K562 (cell line): ENCODE results near the gene CACNA1S. TPM values are rescaled to one million over a fixed set of nuclear protein-coding genes. Genes with fewer than 3 reads are reported as not detected.

Source experiments
- ATAC-seq: fragments of 200-7000 bp; cut with Tn5 transposase; 3 replicates; pipeline ENCODE4 v1.9.1; 2020; ENCODE audit warnings: moderate library complexity
- BruUV-seq: library from RNA; stranded (reverse); fragments of 400-500 nt; replicated peaks from 2 replicates; lab custom pipeline; 2021; lab: Mats Ljungman, UMichigan
- CTCF ChIA-PET: fragments of 300-600 bp; formaldehyde crosslinking; extraction: SDS; loops from one replicate; lab custom pipeline; 2021; ENCODE audit warnings: low intra/inter-chr PET ratio; lab: Yijun Ruan, JAX
- POLR2A ChIA-PET: fragments of 300-600, 350-650 bp; sonication (Branson Sonifier 250); formaldehyde crosslinking; extraction: SDS; loops from one replicate; lab custom pipeline; 2021; ENCODE audit warnings: antibody characterized with exemption, inconsistent platforms; lab: Yijun Ruan, JAX
- DNase-seq, 4 experiments: peaks; one replicate each; pipeline versions ENCODE4 v3.0.0 to v3.0.0-alpha.2; 2011 to 2018; ENCODE audit warnings: low spot score in 3 of 4, mixed read lengths in 3 of 4; ENCODE audit errors: extremely low read depth in 1 of 4
- FAIRE-seq: peaks from 2 replicates; lab custom pipeline; 2011; peaks lifted over from hg19 to GRCh38; lab: Jason Lieb, UNC
- H2AFZ ChIP-seq: 2 replicates; pipeline ENCODE4 v1.6.0; 2011; ENCODE audit warnings: low read depth, low read length, control low read depth, inconsistent platforms
- H3K27ac ChIP-seq: fragments of 200-600 bp; 3 replicates; pipeline ENCODE4 v1.8.0; 2011; ENCODE audit warnings: low read depth, mild to moderate bottlenecking, control low read depth, inconsistent platforms, low read length, moderate library complexity, mixed read lengths; ENCODE audit errors: extremely low read depth
- H3K27me3 ChIP-seq, 2 experiments: fragments of 300-600 bp in 1 of 2; 2 replicates in 1 of 2; 3 replicates in 1 of 2; pipeline versions ENCODE4 v1.6.0 to v1.8.0; 2011; ENCODE audit warnings: inconsistent platforms in 2 of 2, low read length in 2 of 2, mild to moderate bottlenecking in 1 of 2, mixed read lengths in 1 of 2, moderate library complexity in 1 of 2; ENCODE audit not compliant: control insufficient read depth in 2 of 2, insufficient read depth in 2 of 2
- H3K36me3 ChIP-seq: fragments of 300-600 bp; 3 replicates; pipeline ENCODE4 v1.8.0; 2011; ENCODE audit warnings: mild to moderate bottlenecking, low read length, inconsistent platforms; ENCODE audit not compliant: control insufficient read depth, insufficient read depth
- H3K4me1 ChIP-seq, 2 experiments: fragments of 200-600 bp in 1 of 2; replicated peaks in 1 of 2; 2 replicates in 1 of 2; 3 replicates in 1 of 2; pipeline versions ENCODE4 v1.5.1 to v1.8.0; 2011; ENCODE audit warnings: inconsistent platforms in 2 of 2, low read length in 2 of 2, mild to moderate bottlenecking in 1 of 2, mixed read lengths in 1 of 2, moderate library complexity in 1 of 2; ENCODE audit not compliant: control insufficient read depth in 2 of 2, insufficient read depth in 2 of 2
- H3K4me2 ChIP-seq: 2 replicates; pipeline ENCODE4 v1.6.1; 2011; ENCODE audit warnings: low read length, control low read depth, inconsistent platforms, mixed read lengths; ENCODE audit not compliant: insufficient read depth
- H3K4me3 ChIP-seq: fragments of 200-600 bp; sonication (generic), shearing (Covaris generic); 2 replicates; pipeline ENCODE4 v1.5.1; 2016; ENCODE audit warnings: control low read depth, inconsistent platforms
- H3K79me2 ChIP-seq: fragments of 200-600 bp; 3 replicates; pipeline ENCODE4 v1.8.0; 2011; ENCODE audit warnings: low read length, inconsistent platforms; ENCODE audit not compliant: control insufficient read depth, insufficient read depth
- H3K9ac ChIP-seq, 2 experiments: 2 replicates each; pipeline versions ENCODE4 v1.6.0 to v1.6.1; 2011; ENCODE audit warnings: low read depth in 2 of 2, low read length in 2 of 2, control low read depth in 1 of 2, inconsistent platforms in 1 of 2, mild to moderate bottlenecking in 1 of 2, mixed read lengths in 1 of 2; ENCODE audit not compliant: insufficient read depth in 1 of 2
- H3K9me1 ChIP-seq: one replicate; pipeline ENCODE4 v1.6.0; 2011; ENCODE audit warnings: inconsistent platforms, mild to moderate bottlenecking, low read length, moderate library complexity; ENCODE audit not compliant: control insufficient read depth, insufficient read depth
- H3K9me3 ChIP-seq: replicated peaks from 2 replicates; pipeline ENCODE4 v1.5.1; 2011; ENCODE audit warnings: low read depth, low read length, inconsistent platforms; ENCODE audit not compliant: control insufficient read depth, insufficient read depth
- H4K20me1 ChIP-seq: replicated peaks from 2 replicates; pipeline ENCODE4 v1.6.1; 2011; ENCODE audit warnings: low read length, inconsistent platforms, mixed read lengths; ENCODE audit not compliant: control insufficient read depth, insufficient read depth
- ARID2 ChIP-seq: fragments of 450-650 bp; IDR thresholded peaks from 2 replicates; pipeline ENCODE4 v1.6.1; 2017; ENCODE audit warnings: antibody characterized with exemption, mild to moderate bottlenecking
- BHLHE40 ChIP-seq: IDR thresholded peaks from 2 replicates; pipeline ENCODE4 v1.6.1; 2011; ENCODE audit warnings: low read length, improper control_type of control experiment
- CBX3 ChIP-seq, 2 experiments: IDR thresholded peaks; 1 replicate in 1 of 2; 2 replicates in 1 of 2; pipeline ENCODE4 v1.6.1; 2012; ENCODE audit warnings: inconsistent platforms in 2 of 2, low read length in 2 of 2, borderline replicate concordance in 1 of 2, control low read depth in 1 of 2
- CC2D1A ChIP-seq: fragments of 450-650 bp; IDR thresholded peaks from 2 replicates; pipeline ENCODE4 v1.6.1; 2017; ENCODE audit warnings: mild to moderate bottlenecking
- CEBPG ChIP-seq, 3 experiments: fragments of 200-800 bp in 1 of 3; sonication (Bioruptor generic) in 1 of 3; sonication (generic) in 1 of 3; formaldehyde crosslinking in 1 of 3; IDR thresholded peaks in 2 of 3; conservative IDR thresholded peaks in 1 of 3; 2 replicates each; pipeline versions ENCODE4 v1.6.1 to v1.8.0; 2016 to 2022; ENCODE audit warnings: missing compliant biosample characterization in 2 of 3, missing genetic modification characterization in 2 of 3, mild to moderate bottlenecking in 1 of 3, missing genetic modification reagents in 1 of 3
- DEAF1 ChIP-seq: fragments of 450-650 bp; formaldehyde crosslinking; IDR thresholded peaks from 2 replicates; pipeline ENCODE4 v1.4.0; 2020; ENCODE audit warnings: mild to moderate bottlenecking, moderate library complexity
- KLF16 ChIP-seq: IDR thresholded peaks from 2 replicates; pipeline ENCODE4 v1.6.1; 2016; ENCODE audit warnings: antibody characterized with exemption
- LCOR ChIP-seq: sonication (generic); formaldehyde crosslinking; IDR thresholded peaks from 2 replicates; pipeline ENCODE4 v1.8.0; 2022; ENCODE audit warnings: mild to moderate bottlenecking, missing genetic modification reagents
- MECOM ChIP-seq: fragments of 250-450 bp; sonication (Bioruptor Pico); IDR thresholded peaks from 2 replicates; pipeline ENCODE4 v1.8.0; 2022; ENCODE audit warnings: inconsistent platforms
- MTA3 ChIP-seq: fragments of 450-650 bp; formaldehyde crosslinking; IDR thresholded peaks from 2 replicates; pipeline ENCODE4 v1.6.1; 2017; ENCODE audit warnings: mild to moderate bottlenecking, borderline replicate concordance
- PML ChIP-seq: IDR thresholded peaks from 2 replicates; pipeline ENCODE4 v1.6.1; 2012; ENCODE audit warnings: low read length, inconsistent platforms
- PYGO2 ChIP-seq: fragments of 450-650 bp; IDR thresholded peaks from 2 replicates; pipeline ENCODE4 v1.6.1; 2016; ENCODE audit warnings: mild to moderate bottlenecking, missing genetic modification characterization, moderate library complexity, missing compliant biosample characterization
- RCOR1 ChIP-seq, 2 experiments: IDR thresholded peaks; 2 replicates each; pipeline ENCODE4 v1.6.1; 2012; ENCODE audit warnings: low read depth in 2 of 2, low read length in 2 of 2, borderline replicate concordance in 1 of 2, improper control_type of control experiment in 1 of 2
- RFX1 ChIP-seq: fragments of 450-650 bp; IDR thresholded peaks from 2 replicates; pipeline ENCODE4 v1.6.1; 2016; ENCODE audit warnings: mild to moderate bottlenecking, moderate library complexity
- SMC3 ChIP-seq: conservative IDR thresholded peaks from 2 replicates; pipeline ENCODE4 v1.6.1; 2011; ENCODE audit warnings: low read depth, low read length, improper control_type of control experiment; ENCODE audit not compliant: insufficient read depth
- ZNF143 ChIP-seq: sonication (generic); formaldehyde crosslinking; IDR thresholded peaks from 2 replicates; pipeline ENCODE4 v1.9.0; 2022; ENCODE audit warnings: mild to moderate bottlenecking, missing genetic modification reagents
- ZNF431 ChIP-seq: sonication (generic); formaldehyde crosslinking; IDR thresholded peaks from 2 replicates; pipeline ENCODE4 v1.8.0; 2022; ENCODE audit warnings: mild to moderate bottlenecking, missing genetic modification reagents
- ZNF586 ChIP-seq: fragments of 450-650 bp; formaldehyde crosslinking; conservative IDR thresholded peaks from 2 replicates; pipeline ENCODE4 v1.4.0; 2020; ENCODE audit warnings: mild to moderate bottlenecking, moderate library complexity
- WGBS: fragments of 100-300 bp; shearing (Covaris generic); methylation state at CpG from one replicate; pipeline ENCODE4 v1.1.6; 2016; ENCODE audit warnings: low coverage, mixed read lengths; ENCODE audit not compliant: insufficient coverage; ENCODE audit errors: missing lambda C conversion rate; 5-methylcytosine and 5-hydroxymethylcytosine counted together
- in situ Hi-C: fragments of 300-500 bp; cut with MboI; formaldehyde crosslinking; loops from 4 replicates; pipeline ENCODE4 v1.15.0; 2018; ENCODE audit warnings: inconsistent platforms, mixed read lengths
- intact Hi-C: fragments of 100-400 bp; cut with micrococcal nuclease; formaldehyde crosslinking; loops from 2 replicates; pipeline ENCODE4 v1.14.2; 2022
- polyA plus RNA-seq, 8 experiments: library from polyadenylated mRNA; depleted of rRNA in 4 of 8; stranded (reverse) in 5 of 8; unstranded in 3 of 8; fragments of >200 nt; fragmentation: Nextera tagmentation in 2 of 8; fragmentation: Illumina TruSeq in 1 of 8; extraction: Ambion mirVana in 2 of 8; extraction: Trizol in 1 of 8; gene quantifications; 2 replicates each; pipeline versions ENCODE4 v1.2.1 to v1.2.3, GENCODE V29; 2011 to 2014; ENCODE audit warnings: inconsistent platforms in 1 of 8, missing spikeins in 1 of 8
- total RNA-seq, 7 experiments: library from RNA; depleted of rRNA in 6 of 7; stranded (reverse); fragments of >200 nt in 6 of 7; fragmentation: Illumina TruSeq in 2 of 7; extraction: Trizol in 2 of 7; gene quantifications; 2 replicates each; pipeline versions ENCODE4 v1.2.1 to v1.2.3, GENCODE V29; 2011 to 2021; ENCODE audit warnings: low replicate concordance in 1 of 7
- TF ChIP-seq, protein P1 (sequence below), 3 experiments: IDR thresholded peaks in 2 of 3; conservative IDR thresholded peaks in 1 of 3; 2 replicates each; pipeline ENCODE4 v1.5.1; 2011 to 2012; ENCODE audit warnings: low read length in 3 of 3, mild to moderate bottlenecking in 3 of 3, control low read depth in 2 of 3, improper control_type of control experiment in 1 of 3, inconsistent platforms in 1 of 3, low read depth in 1 of 3, mixed read lengths in 1 of 3, moderate library complexity in 1 of 3; ENCODE audit not compliant: insufficient read depth in 2 of 3

The CACNA1S gene
- total and polyA plus RNA-seq, 9 of the 15 experiments (the other 6 are each of a cell fraction or from before 2014, with no cell fraction given), result not detected

- in situ Hi-C loops (loop anchor here (5.0 kb wide), 1 partner anchor 66 kb away; no protein-coding TSS in a partner anchor), intact Hi-C loops (loop anchor here (1.0 to 10.0 kb wide), 5 partner anchors 64 to 478 kb away; partner anchors contain the start of genes CACNA1S and KIF14)
- no peaks in the 10 kb centered on the region for H3K4me1 ChIP-seq
- FAIRE-seq (peak; percentile 97), DNase-seq (peak; percentile 73 to 78 (median 76)), ATAC-seq (peak; percentile 92)
- WGBS, result 8% methylated on average over 13 of the region's 13 CpGs
- BruUV-seq, result no TSS peak
- H4K20me1 ChIP-seq, result 0 out of 2 replicates have a peak, but pooled peaks cover 3% of the 10 kb centered on the region
- no peak overlapping the region for H3K9ac ChIP-seq
- POLR2A ChIA-PET, result interaction anchor here (1.6 kb wide), 1 partner anchor 71 kb away, joined by 5 read pairs; no protein-coding TSS in a partner anchor
- H3K9me3 ChIP-seq, result no peaks in the 10 kb centered on the region
- H3K9me1 ChIP-seq, result no peaks in the 10 kb centered on the region
- H3K27ac ChIP-seq, result no peak overlapping the region
- H3K4me2 ChIP-seq, result no peak overlapping the region
- H3K4me3 ChIP-seq, result no peak overlapping the region
- H3K79me2 ChIP-seq, result no peaks in the 10 kb centered on the region
- H3K36me3 ChIP-seq, result no peaks in the 10 kb centered on the region
- H2AFZ ChIP-seq, result no peak overlapping the region
- CTCF ChIA-PET, result interaction anchor here (1.1 to 4.3 kb wide), 6 partner anchors 62 to 484 kb away, joined by 3 to 76 read pairs (median 9); no protein-coding TSS in a partner anchor
- peaks cover 0 to 15% of the 10 kb centered on the region in 2 experiments; a peak in 3 of 5 replicates for H3K27me3 ChIP-seq
- TF ChIP-seq BHLHE40 (0 out of 2 replicates have a peak, but pooled peaks have one; percentile 9), CEBPG (CRISPR knock-in tag; IDR thresholded peaks at IDR 0.05) (0 out of 2 replicates have a peak, but pooled peaks have one; percentile 10), CEBPG (tag; conservative IDR thresholded peaks at IDR 0.05 in 1 of 2, IDR thresholded peaks at IDR 0.05 in 1 of 2) (no peak; a peak in 1 of 4 replicates), RCOR1 (IDR thresholded peaks at IDR 0.05; ENCODE audit: borderline replicate concordance in 1 of 2, low read depth in 2 of 2, low read length in 2 of 2) (0 out of 4 replicates have a peak, but pooled peaks of 1 of the 2 experiments have one; percentile 11), MTA3 (peak; percentile 31; the same call in 1 of the 2 replicates), PML (no peak), ZNF431 (CRISPR knock-in tag) (no peak), MECOM (CRISPR knock-in tag) (no peak), CBX3 (IDR thresholded peaks at IDR 0.05; ENCODE audit: borderline replicate concordance in 1 of 2, low read length in 2 of 2) (peak in 1 of 2 experiments; percentile 33; a peak in 1 of 3 replicates), SMC3 (peak; percentile 93), ARID2 (peak; percentile 95), ZNF586 (CRISPR knock-in tag) (no peak), LCOR (CRISPR knock-in tag) (peak; percentile 49; the same call in 1 of the 2 replicates), DEAF1 (CRISPR knock-in tag) (peak; percentile 97), RFX1 (peak; percentile 88), ZNF143 (CRISPR knock-in tag) (no peak), PYGO2 (tag) (no peak), CC2D1A (peak; percentile 73), KLF16 (peak; percentile 52; the same call in 1 of the 2 replicates)
- TF ChIP-seq, protein P1, sequence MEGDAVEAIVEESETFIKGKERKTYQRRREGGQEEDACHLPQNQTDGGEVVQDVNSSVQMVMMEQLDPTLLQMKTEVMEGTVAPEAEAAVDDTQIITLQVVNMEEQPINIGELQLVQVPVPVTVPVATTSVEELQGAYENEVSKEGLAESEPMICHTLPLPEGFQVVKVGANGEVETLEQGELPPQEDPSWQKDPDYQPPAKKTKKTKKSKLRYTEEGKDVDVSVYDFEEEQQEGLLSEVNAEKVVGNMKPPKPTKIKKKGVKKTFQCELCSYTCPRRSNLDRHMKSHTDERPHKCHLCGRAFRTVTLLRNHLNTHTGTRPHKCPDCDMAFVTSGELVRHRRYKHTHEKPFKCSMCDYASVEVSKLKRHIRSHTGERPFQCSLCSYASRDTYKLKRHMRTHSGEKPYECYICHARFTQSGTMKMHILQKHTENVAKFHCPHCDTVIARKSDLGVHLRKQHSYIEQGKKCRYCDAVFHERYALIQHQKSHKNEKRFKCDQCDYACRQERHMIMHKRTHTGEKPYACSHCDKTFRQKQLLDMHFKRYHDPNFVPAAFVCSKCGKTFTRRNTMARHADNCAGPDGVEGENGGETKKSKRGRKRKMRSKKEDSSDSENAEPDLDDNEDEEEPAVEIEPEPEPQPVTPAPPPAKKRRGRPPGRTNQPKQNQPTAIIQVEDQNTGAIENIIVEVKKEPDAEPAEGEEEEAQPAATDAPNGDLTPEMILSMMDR (IDR thresholded peaks at IDR 0.05 in 2 of 3, conservative IDR thresholded peaks at IDR 0.05 in 1 of 3; ENCODE audit: insufficient read depth in 2 of 3, low read depth in 1 of 3, low read length in 3 of 3), result peak; percentile 91 to 97 (median 95)
Observed at GRCh38 chr1:201042779-201043461, 69.3 kb downstream of the CACNA1S start.
